Endothelial cell of umbilical vein (primary cell): ENCODE data around the gene HMGCS1.

Experiments used
- EZH2 ChIP-seq: IDR thresholded peaks from 2 replicates; pipeline ENCODE4 v1.6.1; 2012; ENCODE audit warnings: borderline replicate concordance, low read depth, mild to moderate bottlenecking, moderate library complexity, low read length, inconsistent platforms; ENCODE audit not compliant: severe bottlenecking
- FOS ChIP-seq: IDR thresholded peaks from 2 replicates; pipeline ENCODE4 v1.6.1; 2011; ENCODE audit warnings: mild to moderate bottlenecking, low read length, moderate library complexity, borderline replicate concordance; ENCODE audit not compliant: insufficient read depth
- GATA2 ChIP-seq: IDR thresholded peaks from 2 replicates; pipeline ENCODE4 v1.7.0; 2011; ENCODE audit warnings: low read depth, mild to moderate bottlenecking, moderate library complexity, mixed read lengths, low read length; ENCODE audit not compliant: insufficient read length, insufficient read depth
- MYC ChIP-seq: IDR thresholded peaks from one replicate; pipeline ENCODE4 v1.6.1; 2011; ENCODE audit warnings: mild to moderate bottlenecking, low read depth, low read length
- POLR2A ChIP-seq: IDR thresholded peaks from 2 replicates; pipeline ENCODE4 v1.6.1; 2012; ENCODE audit warnings: low read depth, mild to moderate bottlenecking, control low read depth, low read length
- POLR2AphosphoS5 ChIP-seq: IDR thresholded peaks from 2 replicates; pipeline ENCODE4 v1.6.1; 2012; ENCODE audit warnings: low read depth, mild to moderate bottlenecking, control low read depth, low read length, moderate library complexity; ENCODE audit not compliant: insufficient read depth
- TF ChIP-seq, protein P1 (sequence below), 2 donors: IDR thresholded peaks; 1 replicate in 1 of 2; 2 replicates in 1 of 2; pipeline ENCODE4 v1.5.1; 2011; ENCODE audit warnings: low read length in 2 of 2, mild to moderate bottlenecking in 2 of 2, moderate library complexity in 2 of 2, control low read depth in 1 of 2, inconsistent platforms in 1 of 2, low read depth in 1 of 2; ENCODE audit not compliant: insufficient read depth in 1 of 2; ENCODE audit errors: extremely low read depth in 1 of 2
- TF ChIP-seq, protein P2 (sequence below): IDR thresholded peaks from 2 replicates; pipeline ENCODE4 v1.6.1; 2011; ENCODE audit not compliant: insufficient read depth, insufficient read length

- no peak for TF ChIP-seq POLR2A
- TF ChIP-seq, protein P1, sequence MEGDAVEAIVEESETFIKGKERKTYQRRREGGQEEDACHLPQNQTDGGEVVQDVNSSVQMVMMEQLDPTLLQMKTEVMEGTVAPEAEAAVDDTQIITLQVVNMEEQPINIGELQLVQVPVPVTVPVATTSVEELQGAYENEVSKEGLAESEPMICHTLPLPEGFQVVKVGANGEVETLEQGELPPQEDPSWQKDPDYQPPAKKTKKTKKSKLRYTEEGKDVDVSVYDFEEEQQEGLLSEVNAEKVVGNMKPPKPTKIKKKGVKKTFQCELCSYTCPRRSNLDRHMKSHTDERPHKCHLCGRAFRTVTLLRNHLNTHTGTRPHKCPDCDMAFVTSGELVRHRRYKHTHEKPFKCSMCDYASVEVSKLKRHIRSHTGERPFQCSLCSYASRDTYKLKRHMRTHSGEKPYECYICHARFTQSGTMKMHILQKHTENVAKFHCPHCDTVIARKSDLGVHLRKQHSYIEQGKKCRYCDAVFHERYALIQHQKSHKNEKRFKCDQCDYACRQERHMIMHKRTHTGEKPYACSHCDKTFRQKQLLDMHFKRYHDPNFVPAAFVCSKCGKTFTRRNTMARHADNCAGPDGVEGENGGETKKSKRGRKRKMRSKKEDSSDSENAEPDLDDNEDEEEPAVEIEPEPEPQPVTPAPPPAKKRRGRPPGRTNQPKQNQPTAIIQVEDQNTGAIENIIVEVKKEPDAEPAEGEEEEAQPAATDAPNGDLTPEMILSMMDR (IDR thresholded peaks at IDR 0.05; ENCODE audit: extremely low read depth in 1 of 2, insufficient read depth in 1 of 2, low read depth in 1 of 2, low read length in 2 of 2), result no peak
- TF ChIP-seq EZH2, result no peak
- TF ChIP-seq, protein P2, sequence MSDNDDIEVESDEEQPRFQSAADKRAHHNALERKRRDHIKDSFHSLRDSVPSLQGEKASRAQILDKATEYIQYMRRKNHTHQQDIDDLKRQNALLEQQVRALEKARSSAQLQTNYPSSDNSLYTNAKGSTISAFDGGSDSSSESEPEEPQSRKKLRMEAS, result no peak
- no peak for TF ChIP-seq POLR2AphosphoS5
- TF ChIP-seq MYC, result no peak
- no peak for TF ChIP-seq FOS
- no peak for TF ChIP-seq GATA2
Measured at GRCh38 chr5:43348207-43348606, 35.0 kb upstream of the HMGCS1 start.
